ENCODE data around the gene PRKRIP1. TPM values are rescaled to one million over a fixed set of nuclear protein-coding genes. Genes with fewer than 3 reads are reported as not detected.
"Not testable (repeated sequence)": the region's sequence is repeated elsewhere in the genome, so short reads cannot be mapped to it uniquely, and the experiment has no call there.

PRKRIP1 gene
- total RNA-seq, 1 experiment from 2014 or later = 35.2 TPM

DNA sequence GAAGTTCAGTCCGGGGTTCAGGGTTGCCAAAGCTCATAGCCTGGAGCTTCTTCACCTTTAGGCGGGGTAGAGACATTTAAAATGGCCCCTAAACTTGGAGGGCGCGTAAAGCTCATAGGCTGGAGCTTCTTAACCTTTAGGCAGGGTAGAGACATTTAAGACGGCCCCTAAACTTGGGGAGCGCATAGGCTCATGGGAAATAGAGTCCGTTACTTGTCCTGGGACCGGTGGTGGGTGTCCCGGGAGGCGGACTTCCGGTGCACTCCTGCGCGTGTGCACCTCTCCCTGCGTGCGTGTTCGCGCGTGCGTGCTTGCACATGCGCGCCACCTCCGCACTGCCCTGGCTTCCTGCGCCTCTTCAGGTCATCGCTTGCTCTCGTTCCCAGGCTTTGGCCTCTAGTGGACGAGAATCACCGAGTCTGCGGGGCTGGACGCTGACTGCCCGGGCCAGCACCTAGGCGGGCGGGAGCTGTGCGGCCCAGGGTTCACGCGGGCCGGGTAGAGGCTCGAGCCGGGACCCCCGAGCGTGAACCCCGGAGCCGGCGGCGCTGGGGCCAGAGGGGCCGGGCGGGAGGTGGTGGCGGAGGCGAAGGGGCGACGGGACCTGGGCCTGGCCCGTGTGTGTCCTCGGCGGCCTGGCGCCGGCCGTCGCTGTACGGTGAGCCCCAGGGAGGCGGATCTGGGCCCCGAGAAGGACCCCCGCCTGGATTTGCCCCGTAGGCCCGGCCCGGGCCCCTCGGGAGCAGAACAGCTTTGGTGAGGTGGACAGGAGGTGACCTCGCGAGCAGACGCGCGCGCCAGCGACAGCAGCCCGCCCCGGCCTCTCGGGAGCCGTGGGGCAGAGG, 32.4 kb upstream of the PRKRIP1 start:
- H3K4me1 ChIP-seq; H3K9me3 Mint-ChIP-seq (ENCODE audit: unreplicated experiment); H3K27me3 ChIP-seq (replicated peaks; ENCODE audit: control insufficient read depth, insufficient read depth, low read length); H3K9me3 ChIP-seq; H3K36me3 ChIP-seq (ENCODE audit: control insufficient read depth, insufficient read depth, low read length); H3K4me1 Mint-ChIP-seq (ENCODE audit: low read depth, unreplicated experiment); BruUV-seq (replicated peaks); H3K27me3 Mint-ChIP-seq (ENCODE audit: insufficient read depth, unreplicated experiment): not testable (repeated sequence)
- H3K36me3 Mint-ChIP-seq (ENCODE audit: insufficient read depth, unreplicated experiment) = peaks cover 33% of the 10 kb centered on the region
- DNase-seq = peak; percentile 98 to 99
- H3K4me3 ChIP-seq (ENCODE audit: low read depth, low read length) = peak overlapping the region; percentile 70
- H3K4me3 Mint-ChIP-seq (ENCODE audit: unreplicated experiment) = peak overlapping the region; percentile 93
- H3K27ac Mint-ChIP-seq (ENCODE audit: unreplicated experiment) = peak overlapping the region; percentile 72
- TF ChIP-seq, protein P1, sequence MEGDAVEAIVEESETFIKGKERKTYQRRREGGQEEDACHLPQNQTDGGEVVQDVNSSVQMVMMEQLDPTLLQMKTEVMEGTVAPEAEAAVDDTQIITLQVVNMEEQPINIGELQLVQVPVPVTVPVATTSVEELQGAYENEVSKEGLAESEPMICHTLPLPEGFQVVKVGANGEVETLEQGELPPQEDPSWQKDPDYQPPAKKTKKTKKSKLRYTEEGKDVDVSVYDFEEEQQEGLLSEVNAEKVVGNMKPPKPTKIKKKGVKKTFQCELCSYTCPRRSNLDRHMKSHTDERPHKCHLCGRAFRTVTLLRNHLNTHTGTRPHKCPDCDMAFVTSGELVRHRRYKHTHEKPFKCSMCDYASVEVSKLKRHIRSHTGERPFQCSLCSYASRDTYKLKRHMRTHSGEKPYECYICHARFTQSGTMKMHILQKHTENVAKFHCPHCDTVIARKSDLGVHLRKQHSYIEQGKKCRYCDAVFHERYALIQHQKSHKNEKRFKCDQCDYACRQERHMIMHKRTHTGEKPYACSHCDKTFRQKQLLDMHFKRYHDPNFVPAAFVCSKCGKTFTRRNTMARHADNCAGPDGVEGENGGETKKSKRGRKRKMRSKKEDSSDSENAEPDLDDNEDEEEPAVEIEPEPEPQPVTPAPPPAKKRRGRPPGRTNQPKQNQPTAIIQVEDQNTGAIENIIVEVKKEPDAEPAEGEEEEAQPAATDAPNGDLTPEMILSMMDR (IDR thresholded peaks at IDR 0.05; ENCODE audit: insufficient read depth in 1 of 2, low read depth in 1 of 2, low read length in 1 of 2, severe bottlenecking in 1 of 2, unreplicated experiment in 1 of 2) = peak in 1 of 2 experiments; percentile 32
- CTCF ChIA-PET = interaction anchor here (0.6 to 1.0 kb wide), 7 partner anchors 29 to 763 kb away, joined by 3 to 4 read pairs (median 3); partner anchors contain the start of genes PRKRIP1 and SH2B2
- POLR2A ChIA-PET = interaction anchor here (0.7 to 1.0 kb wide), 3 partner anchors 30 to 77 kb away, joined by 4 to 5 read pairs (median 5); partner anchors contain the start of gene SH2B2
- intact Hi-C loops (cut with micrococcal nuclease; ENCODE audit: unreplicated experiment) = loop anchor here (1.0 kb wide), 1 partner anchor 30 kb away; no protein-coding TSS in a partner anchor

GRCh38 chr7:102364394-102364886, 31.7 kb upstream of the PRKRIP1 start:
- H3K4me1 Mint-ChIP-seq (ENCODE audit: low read depth, unreplicated experiment); H3K27me3 Mint-ChIP-seq (ENCODE audit: insufficient read depth, unreplicated experiment); H3K9me3 Mint-ChIP-seq (ENCODE audit: unreplicated experiment); H3K4me1 ChIP-seq; H3K36me3 ChIP-seq (ENCODE audit: control insufficient read depth, insufficient read depth, low read length); H3K27me3 ChIP-seq (replicated peaks; ENCODE audit: control insufficient read depth, insufficient read depth, low read length); POLR2A ChIA-PET; DNase-seq; H3K9me3 ChIP-seq; intact Hi-C loops (cut with micrococcal nuclease; ENCODE audit: unreplicated experiment): not testable (repeated sequence)
- Mint-ChIP-seq H3K4me3 (ENCODE audit: unreplicated experiment) (peak overlapping the region; percentile 93), H3K36me3 (ENCODE audit: insufficient read depth, unreplicated experiment) (peaks cover 33% of the 10 kb centered on the region), H3K27ac (ENCODE audit: unreplicated experiment) (peak overlapping the region; percentile 72)
- BruUV-seq (replicated peaks) = TSS peak; percentile 18
- CTCF ChIA-PET = interaction anchor here (1.0 kb wide), 1 partner anchor 92 kb away, joined by 3 read pairs; no protein-coding TSS in a partner anchor
- peak overlapping the region; percentile 70 for H3K4me3 ChIP-seq (ENCODE audit: low read depth, low read length)

- intact Hi-C loops (cut with micrococcal nuclease; ENCODE audit: unreplicated experiment); POLR2A ChIA-PET; CTCF ChIA-PET; H3K27me3 ChIP-seq (replicated peaks; ENCODE audit: control insufficient read depth, insufficient read depth, low read length); H3K36me3 ChIP-seq (ENCODE audit: control insufficient read depth, insufficient read depth, low read length); H3K27me3 Mint-ChIP-seq (ENCODE audit: insufficient read depth, unreplicated experiment); DNase-seq; H3K4me3 ChIP-seq (ENCODE audit: low read depth, low read length); BruUV-seq (replicated peaks); H3K4me1 Mint-ChIP-seq (ENCODE audit: low read depth, unreplicated experiment); H3K4me1 ChIP-seq; H3K9me3 ChIP-seq; H3K27ac Mint-ChIP-seq (ENCODE audit: unreplicated experiment): not testable (repeated sequence)
- peak overlapping the region; percentile 46 for H3K4me3 Mint-ChIP-seq (ENCODE audit: unreplicated experiment)
- H3K9me3 Mint-ChIP-seq (ENCODE audit: unreplicated experiment) = peaks cover 14% of the 10 kb centered on the region
- H3K36me3 Mint-ChIP-seq (ENCODE audit: insufficient read depth, unreplicated experiment) = peaks cover 39% of the 10 kb centered on the region
These were observed 30.8 kb upstream of the PRKRIP1 start for GRCh38 chr7:102365390-102365789.

DNA sequence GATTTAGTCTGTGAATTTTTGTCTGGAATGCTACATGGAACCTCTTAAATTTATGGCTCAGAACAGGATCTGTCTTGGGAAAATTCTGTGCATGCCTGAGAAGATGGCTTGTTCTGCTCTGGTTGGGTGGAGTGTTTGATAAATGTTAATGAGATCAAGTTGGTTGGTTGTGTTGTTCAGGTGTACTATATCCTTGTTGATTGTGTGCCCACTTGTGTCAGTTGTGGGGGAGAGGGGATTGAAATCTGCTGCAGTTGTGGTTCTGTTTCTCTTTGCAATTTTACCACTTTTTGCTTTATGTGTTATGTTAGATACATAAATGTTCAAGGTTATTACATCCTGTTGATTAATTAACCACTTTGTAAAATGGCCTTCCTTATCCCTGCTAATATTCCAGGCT, 26.1 kb upstream of the PRKRIP1 start:
- POLR2A ChIA-PET; H3K4me3 ChIP-seq (ENCODE audit: low read depth, low read length); DNase-seq; H3K27me3 ChIP-seq (replicated peaks; ENCODE audit: control insufficient read depth, insufficient read depth, low read length); H3K36me3 ChIP-seq (ENCODE audit: control insufficient read depth, insufficient read depth, low read length); H3K4me1 ChIP-seq; CTCF ChIA-PET; H3K4me1 Mint-ChIP-seq (ENCODE audit: low read depth, unreplicated experiment); BruUV-seq (replicated peaks); H3K27ac Mint-ChIP-seq (ENCODE audit: unreplicated experiment); H3K4me3 Mint-ChIP-seq (ENCODE audit: unreplicated experiment); H3K27me3 Mint-ChIP-seq (ENCODE audit: insufficient read depth, unreplicated experiment); intact Hi-C loops (cut with micrococcal nuclease; ENCODE audit: unreplicated experiment); H3K9me3 ChIP-seq: not testable (repeated sequence)
- Mint-ChIP-seq H3K9me3 (ENCODE audit: unreplicated experiment) (peaks cover 11% of the 10 kb centered on the region), H3K36me3 (ENCODE audit: insufficient read depth, unreplicated experiment) (peaks cover 47% of the 10 kb centered on the region)

GRCh38 chr7:102372796-102373195, 23.4 kb upstream of the PRKRIP1 start:
- not testable (repeated sequence) for H3K4me1 Mint-ChIP-seq (ENCODE audit: low read depth, unreplicated experiment)
- peaks cover 47% of the 10 kb centered on the region for H3K36me3 Mint-ChIP-seq (ENCODE audit: insufficient read depth, unreplicated experiment)

More at GRCh38 chr7:102372796-102373195, 23.4 kb upstream of the PRKRIP1 start:
- H3K9me3 ChIP-seq; H3K27ac Mint-ChIP-seq (ENCODE audit: unreplicated experiment); BruUV-seq (replicated peaks); intact Hi-C loops (cut with micrococcal nuclease; ENCODE audit: unreplicated experiment); H3K27me3 Mint-ChIP-seq (ENCODE audit: insufficient read depth, unreplicated experiment); H3K4me1 ChIP-seq; H3K36me3 ChIP-seq (ENCODE audit: control insufficient read depth, insufficient read depth, low read length); H3K4me3 Mint-ChIP-seq (ENCODE audit: unreplicated experiment); DNase-seq; H3K4me3 ChIP-seq (ENCODE audit: low read depth, low read length); POLR2A ChIA-PET; CTCF ChIA-PET; H3K27me3 ChIP-seq (replicated peaks; ENCODE audit: control insufficient read depth, insufficient read depth, low read length): not testable (repeated sequence)
- H3K9me3 Mint-ChIP-seq (ENCODE audit: unreplicated experiment) = peaks cover 11% of the 10 kb centered on the region
